GM19238 (cell line): ENCODE measurements around the gene DOCK1.
"Not testable (repeated sequence)": the region's sequence is repeated elsewhere in the genome, so short reads cannot be mapped to it uniquely, and the experiment has no call there.

ENCODE experiments used
- DNase-seq: peaks from one replicate; pipeline ENCODE4 v3.0.0; 2011; ENCODE audit warnings: low spot score; ENCODE audit not compliant: insufficient read length

The DOCK1 gene

GRCh38 chr10:127306479-127306878 is 401.3 kb downstream of the DOCK1 start:
- no peak for DNase-seq

DNA sequence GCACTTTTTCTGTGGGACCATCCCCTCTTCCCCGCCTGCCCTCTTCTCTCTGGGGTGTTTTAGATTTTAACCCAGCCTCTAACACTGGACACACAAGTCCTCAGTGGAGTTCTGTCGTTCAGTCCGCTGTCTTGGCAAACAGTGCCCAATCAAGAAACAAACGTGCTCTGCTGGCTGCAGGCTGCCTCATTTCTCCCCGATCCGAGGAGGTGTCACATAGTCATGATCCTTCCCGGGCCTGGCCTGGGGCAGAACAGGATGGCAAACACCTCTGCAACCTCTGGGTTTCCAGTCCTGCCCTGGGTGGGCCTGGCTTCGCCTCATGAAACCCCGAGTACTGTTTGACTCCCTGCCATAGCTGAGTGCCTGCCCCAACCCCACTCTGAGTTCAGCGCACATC is 402.1 kb downstream of the DOCK1 start:
- DNase-seq, result no peak

GRCh38 chr10:127308031-127308430 is 402.8 kb downstream of the DOCK1 start:
- no peak for DNase-seq

DNA sequence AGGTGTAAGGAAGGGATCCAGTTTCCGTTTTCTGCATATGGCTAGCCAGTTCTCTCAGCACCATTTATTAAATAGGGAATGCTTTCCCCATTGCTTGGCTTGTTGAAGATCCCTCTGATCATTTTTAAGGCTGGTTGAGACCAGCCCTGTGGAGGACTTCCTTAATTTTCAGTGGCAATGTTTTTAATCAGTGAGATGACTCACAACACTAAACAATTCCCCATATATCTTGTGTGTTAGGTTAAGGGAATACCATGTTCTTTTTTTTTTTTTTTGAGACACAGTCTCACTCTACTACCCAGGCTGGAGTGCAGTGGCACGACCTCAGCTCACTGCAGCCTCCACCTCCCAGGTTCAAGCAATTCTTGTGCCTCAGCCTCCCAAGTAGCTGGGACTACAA is 404.4 kb downstream of the DOCK1 start:
- DNase-seq, result not testable (repeated sequence)

GRCh38 chr10:127310430-127310829 is 405.2 kb downstream of the DOCK1 start:
- DNase-seq, result no peak

DNA sequence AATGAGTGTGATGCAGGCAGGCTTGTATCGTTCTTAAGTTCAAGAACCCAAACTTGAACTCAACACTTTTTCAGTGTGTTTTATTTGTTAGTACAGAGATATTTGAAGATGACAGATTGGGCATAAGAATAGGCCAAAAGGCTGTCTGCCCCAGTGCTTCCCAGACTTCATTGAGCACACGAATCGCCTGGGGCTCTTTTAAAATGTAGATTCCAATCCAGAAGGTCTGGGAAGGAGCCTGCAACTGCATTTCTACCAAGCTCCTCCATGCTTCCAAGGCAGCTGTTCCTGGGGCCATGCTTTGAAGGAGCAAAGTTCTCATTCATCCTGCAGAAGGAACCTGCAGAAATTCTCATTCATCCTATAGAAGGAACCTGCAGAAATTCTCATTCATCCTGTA is 405.7 kb downstream of the DOCK1 start:
- no peak for DNase-seq

DNA sequence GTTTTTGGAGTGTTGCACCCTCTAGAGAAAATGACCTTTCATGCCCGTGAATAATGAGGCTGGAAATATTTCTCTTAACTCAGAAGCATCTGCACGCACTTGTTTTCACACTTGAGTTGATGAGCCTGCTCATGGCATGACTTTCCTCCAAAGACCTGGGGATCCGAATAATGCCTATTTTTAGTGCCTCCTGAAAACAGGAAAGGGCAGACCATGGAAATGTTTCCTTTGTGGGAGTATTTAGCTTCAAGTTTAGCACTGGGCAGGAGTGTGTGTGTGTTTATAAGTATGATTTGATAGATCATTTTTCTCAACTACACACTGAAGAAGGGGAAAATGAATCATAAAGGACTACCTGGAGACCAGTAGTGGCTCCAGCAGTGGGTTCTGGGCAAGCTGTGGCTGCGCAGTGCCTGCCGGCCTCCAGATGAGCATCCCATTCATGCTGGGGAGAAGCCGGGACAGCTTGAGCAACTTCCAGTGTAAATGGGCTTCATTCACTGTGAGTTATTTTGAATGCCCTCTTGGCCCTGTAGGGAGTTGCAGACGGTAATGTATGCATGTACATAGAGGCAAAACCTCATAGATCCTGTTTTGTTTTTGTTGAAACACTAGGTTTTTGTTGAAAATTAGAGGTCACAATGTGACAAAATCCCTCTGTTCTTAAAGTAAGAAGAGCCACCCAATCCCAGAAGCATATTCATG is 408.9 kb downstream of the DOCK1 start:
- no peak for DNase-seq

- DNase-seq, result no peak
These were observed 409.6 kb downstream of the DOCK1 start for GRCh38 chr10:127314797-127315196.

DNA sequence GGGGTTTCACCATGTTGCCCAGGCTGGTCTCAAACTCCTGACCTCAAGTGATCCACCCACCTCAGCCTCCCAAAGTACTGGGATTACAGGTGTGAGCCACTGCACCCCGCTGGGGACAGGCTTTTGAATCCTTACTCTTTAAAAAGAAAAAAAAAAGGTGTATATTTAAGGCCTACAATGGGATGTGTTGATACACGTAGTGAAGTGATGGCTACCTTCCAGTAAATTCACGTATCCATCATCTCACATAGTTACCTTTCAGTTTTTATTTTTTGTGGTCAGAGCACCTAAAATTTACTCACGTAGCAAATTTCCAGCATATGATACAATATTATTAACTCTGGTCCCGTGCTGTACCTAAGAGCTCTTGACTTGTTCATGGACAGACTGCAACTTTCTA is 410.7 kb downstream of the DOCK1 start:
- DNase-seq, result no peak

DNA sequence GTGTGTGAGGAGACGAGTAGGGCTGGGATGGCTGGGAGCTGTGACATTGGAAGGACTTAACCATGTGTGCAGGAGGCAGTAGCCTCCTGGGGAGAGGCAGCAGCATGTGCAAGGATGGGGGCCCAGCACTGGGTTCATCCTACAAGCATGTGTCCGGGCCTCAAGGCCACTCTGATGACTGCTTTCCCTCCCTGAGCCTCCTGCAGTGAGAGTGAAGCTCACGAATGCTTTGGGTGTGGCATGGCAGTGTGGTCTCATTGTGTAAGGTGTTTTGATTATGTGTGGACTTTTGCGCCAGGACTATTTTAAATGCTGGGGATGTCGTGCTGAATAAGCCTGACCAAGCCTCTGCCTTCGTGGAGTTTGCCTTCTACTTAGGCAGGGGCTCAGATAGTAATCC is 413.2 kb downstream of the DOCK1 start:
- no peak for DNase-seq

DNA sequence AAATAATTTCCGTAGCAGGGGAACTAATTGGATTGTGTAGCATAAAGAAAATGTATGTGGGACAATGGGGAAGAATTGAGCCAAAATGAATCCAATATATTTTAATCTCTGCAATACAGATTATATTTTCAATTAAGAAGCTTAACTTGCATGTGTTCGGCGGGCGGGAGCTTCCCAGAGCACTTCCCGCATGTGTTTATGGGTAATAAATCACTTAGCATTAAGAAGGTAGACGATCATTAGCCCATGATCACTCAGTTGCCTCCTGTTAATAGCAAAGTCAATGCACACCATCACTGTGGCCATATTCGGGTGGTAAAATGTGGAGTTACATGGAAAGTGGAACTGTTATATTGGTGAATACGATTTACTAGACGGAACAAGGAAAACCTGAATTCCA is 414.0 kb downstream of the DOCK1 start:
- no peak for DNase-seq

DNA sequence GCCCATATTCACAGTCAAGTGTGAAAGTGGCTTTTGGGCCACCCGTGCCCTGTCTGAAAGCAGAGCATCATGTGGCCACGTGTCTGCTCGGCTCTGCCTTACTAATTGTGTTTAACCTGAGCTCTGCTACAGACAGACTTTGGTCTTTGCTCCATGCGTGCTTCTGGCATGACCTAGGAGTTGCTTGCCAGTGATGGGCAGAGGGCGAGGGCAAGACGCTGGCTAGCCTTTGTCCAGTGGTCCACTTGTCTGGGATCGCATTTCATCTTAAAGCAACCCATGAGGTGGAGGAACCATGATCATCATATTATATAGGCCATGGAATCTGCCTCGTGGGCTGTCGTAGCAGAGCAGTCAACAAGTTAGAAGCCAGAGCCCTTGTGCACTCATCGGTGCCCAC is 414.5 kb downstream of the DOCK1 start:
- DNase-seq, result no peak

- DNase-seq, result no peak
These were observed 414.9 kb downstream of the DOCK1 start for GRCh38 chr10:127320176-127320575.

DNA sequence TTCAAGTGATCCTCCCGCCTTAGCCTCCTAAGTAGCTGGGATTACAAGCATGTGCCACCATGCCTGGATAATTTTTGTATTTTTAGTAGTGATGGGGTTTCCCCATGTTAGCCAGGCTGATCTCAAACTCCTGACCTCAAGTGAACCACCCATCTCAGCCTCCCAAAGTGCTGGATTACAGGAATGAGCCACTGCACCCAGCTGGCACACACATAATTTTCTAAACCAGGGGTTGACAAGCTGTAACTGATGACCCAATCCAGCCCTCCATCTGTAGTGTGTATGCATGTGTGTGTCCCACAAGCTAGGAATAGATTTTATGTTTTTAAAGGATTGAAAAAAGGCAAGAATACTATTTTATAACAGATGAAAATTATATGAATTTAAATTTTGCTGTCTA is 417.1 kb downstream of the DOCK1 start:
- DNase-seq, result no peak

DNA sequence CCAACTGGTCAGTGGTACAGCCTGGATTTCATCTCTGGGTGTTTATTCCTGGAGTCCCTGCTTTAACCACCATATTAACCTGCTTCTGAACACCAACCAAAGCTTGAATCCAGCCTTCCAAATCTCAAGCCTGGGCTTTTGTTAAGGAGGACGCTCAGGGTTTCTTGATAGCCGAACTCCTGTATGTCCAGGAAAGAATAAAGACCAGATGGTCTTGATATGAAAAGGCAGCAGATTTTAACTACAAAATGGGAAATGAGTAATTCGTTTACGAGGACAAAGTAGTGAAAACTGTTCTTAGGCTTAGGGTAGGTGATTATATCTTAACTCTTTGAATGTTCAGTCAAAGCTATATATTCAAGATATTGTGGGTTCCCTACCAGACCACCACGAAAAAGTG is 420.3 kb downstream of the DOCK1 start:
- DNase-seq, result no peak

GRCh38 chr10:127326883-127327282 is 421.7 kb downstream of the DOCK1 start:
- no peak for DNase-seq

DNA sequence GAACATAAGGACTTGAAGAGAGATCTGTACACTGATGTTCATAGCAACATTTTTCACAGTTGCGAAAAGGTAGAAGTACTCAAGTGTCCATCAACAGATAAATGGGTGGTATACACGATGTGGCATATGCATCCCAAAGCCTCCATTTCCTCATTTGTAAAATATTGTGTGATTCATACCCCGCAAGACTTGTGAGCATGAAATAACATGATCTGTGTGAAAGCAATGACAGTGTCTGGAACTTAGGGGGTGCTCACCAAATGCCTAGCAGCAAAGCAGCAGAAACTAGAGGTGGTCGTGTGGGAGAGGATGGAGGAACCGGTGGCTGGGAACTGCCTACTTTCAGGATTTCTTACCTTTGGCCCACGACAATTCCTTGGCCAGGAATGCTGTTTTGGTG is 426.5 kb downstream of the DOCK1 start:
- no peak for DNase-seq

GRCh38 chr10:127332631-127333030 is 427.4 kb downstream of the DOCK1 start:
- no peak for DNase-seq

DNA sequence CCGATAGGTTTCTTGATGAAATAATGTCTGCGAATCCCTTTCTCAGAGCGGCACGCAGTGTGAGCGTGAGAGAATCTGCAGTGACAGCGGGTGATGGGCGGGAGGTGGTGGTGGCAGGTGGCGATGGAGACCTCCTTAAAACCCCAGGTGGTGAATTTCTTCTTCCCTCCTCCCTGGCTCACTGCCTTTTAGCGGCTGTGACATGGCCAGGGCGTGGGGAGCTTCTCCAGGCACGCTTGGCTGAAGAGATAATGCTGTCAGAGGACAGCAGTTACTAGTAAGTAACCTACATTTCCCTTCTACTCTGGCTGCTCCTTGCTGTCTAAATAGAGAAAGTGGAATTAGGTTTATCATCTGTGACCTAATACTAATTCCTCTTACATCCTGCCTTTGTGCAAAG is 432.6 kb downstream of the DOCK1 start:
- DNase-seq, result no peak

GRCh38 chr10:127338399-127339110 is 433.3 kb downstream of the DOCK1 start:
- no peak for DNase-seq

GRCh38 chr10:127343821-127344220 is 438.6 kb downstream of the DOCK1 start:
- DNase-seq, result no peak

DNA sequence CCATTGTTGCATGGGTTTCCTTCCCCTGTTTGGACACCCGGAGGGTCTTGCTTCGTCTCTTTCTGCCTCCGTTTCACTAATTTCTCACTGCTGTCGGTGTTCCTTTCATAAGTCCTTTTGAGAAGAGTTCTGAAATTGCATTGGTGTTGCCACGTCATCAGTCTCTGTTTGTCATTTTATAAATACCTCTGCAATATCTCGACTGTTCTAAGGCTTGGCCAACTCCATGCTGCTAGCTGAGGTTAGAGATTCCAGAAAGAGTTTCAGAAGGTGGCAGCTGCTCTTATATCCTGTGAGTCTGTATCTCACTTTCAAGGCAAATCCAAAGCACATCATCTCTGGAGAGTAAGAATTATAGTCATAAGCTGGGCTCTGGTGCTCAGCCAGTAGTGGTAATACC is 439.1 kb downstream of the DOCK1 start:
- DNase-seq, result no peak
